Trophoblast cell (in vitro differentiated cells and primary cell): ENCODE measurements around the gene HBA1.
A peak's percentile ranks its signal among the peaks of the same experiment; 100 is the strongest.
"Not testable (repeated sequence)": the region's sequence is repeated elsewhere in the genome, so short reads cannot be mapped to it uniquely, and the experiment has no call there.

Source experiments
- DNase-seq, 2 donors: peaks; one replicate each; pipeline ENCODE4 v3.0.0-alpha.2; 2016
- H2AFZ ChIP-seq: 2 replicates; pipeline ENCODE4 v1.6.1; 2013; ENCODE audit warnings: low read length, moderate library complexity, mild to moderate bottlenecking; ENCODE audit not compliant: insufficient read depth, poor library complexity
- H2AK5ac ChIP-seq: 2 replicates; pipeline ENCODE4 v1.6.1; 2013; ENCODE audit warnings: mild to moderate bottlenecking, low read length
- H2BK120ac ChIP-seq: 2 replicates; pipeline ENCODE4 v1.6.1; 2013; ENCODE audit warnings: low read length, mild to moderate bottlenecking, moderate library complexity; ENCODE audit not compliant: insufficient read depth, poor library complexity
- H2BK12ac ChIP-seq: 2 replicates; pipeline ENCODE4 v1.6.1; 2013; ENCODE audit warnings: mild to moderate bottlenecking, low read length, moderate library complexity
- H2BK5ac ChIP-seq: 2 replicates; pipeline ENCODE4 v1.6.1; 2013; ENCODE audit warnings: low read length, low read depth, moderate library complexity, mild to moderate bottlenecking; ENCODE audit not compliant: poor library complexity
- H3K14ac ChIP-seq: 2 replicates; pipeline ENCODE4 v1.6.1; 2013; ENCODE audit warnings: mild to moderate bottlenecking, low read length
- H3K18ac ChIP-seq: 2 replicates; pipeline ENCODE4 v1.6.1; 2013; ENCODE audit warnings: mild to moderate bottlenecking, low read length
- H3K23ac ChIP-seq: 2 replicates; pipeline ENCODE4 v1.6.1; 2013; ENCODE audit warnings: low read length
- H3K27ac ChIP-seq: 2 replicates; pipeline ENCODE4 v1.5.1; 2013; ENCODE audit warnings: low read depth, mild to moderate bottlenecking, inconsistent platforms, low read length, moderate library complexity
- H3K27me3 ChIP-seq: 2 replicates; pipeline ENCODE4 v1.6.1; 2013; ENCODE audit warnings: inconsistent platforms, mild to moderate bottlenecking, low read length, moderate library complexity; ENCODE audit not compliant: insufficient read depth
- H3K36me3 ChIP-seq, 2 experiments: 1 replicate in 1 of 2; 2 replicates in 1 of 2; pipeline ENCODE4 v1.6.1; 2013; ENCODE audit warnings: low read length in 2 of 2, mild to moderate bottlenecking in 2 of 2, moderate library complexity in 1 of 2; ENCODE audit not compliant: insufficient read depth in 2 of 2, control insufficient read depth in 1 of 2
- H3K4ac ChIP-seq: 2 replicates; pipeline ENCODE4 v1.6.1; 2013; ENCODE audit warnings: low read depth, mild to moderate bottlenecking, low read length, moderate library complexity
- H3K4me1 ChIP-seq, 2 experiments: 1 replicate in 1 of 2; 2 replicates in 1 of 2; pipeline ENCODE4 v1.6.1; 2013; ENCODE audit warnings: low read length in 2 of 2, mild to moderate bottlenecking in 2 of 2, moderate library complexity in 1 of 2; ENCODE audit not compliant: insufficient read depth in 2 of 2, control insufficient read depth in 1 of 2
- H3K4me2 ChIP-seq: 2 replicates; pipeline ENCODE4 v1.6.1; 2013; ENCODE audit warnings: inconsistent platforms, mild to moderate bottlenecking, low read length, moderate library complexity
- H3K4me3 ChIP-seq: 2 replicates; pipeline ENCODE4 v1.5.1; 2013; ENCODE audit warnings: mild to moderate bottlenecking, low read depth, low read length, inconsistent platforms
- H3K79me1 ChIP-seq: one replicate; pipeline ENCODE4 v1.6.1; 2013; ENCODE audit warnings: low read length
- H3K79me2 ChIP-seq: 2 replicates; pipeline ENCODE4 v1.6.1; 2013; ENCODE audit warnings: low read length, mild to moderate bottlenecking; ENCODE audit not compliant: control insufficient read depth, insufficient read depth, poor library complexity
- H3K9ac ChIP-seq: 2 replicates; pipeline ENCODE4 v1.6.1; 2013; ENCODE audit warnings: mild to moderate bottlenecking, low read length
- H3K9me3 ChIP-seq: 2 replicates; pipeline ENCODE4 v1.6.1; 2013; ENCODE audit warnings: low read depth, mild to moderate bottlenecking, control low read depth, inconsistent platforms, low read length; ENCODE audit not compliant: insufficient read depth
- H4K12ac ChIP-seq: 2 replicates; pipeline ENCODE4 v1.6.1; 2013; ENCODE audit warnings: low read depth, mild to moderate bottlenecking, low read length, moderate library complexity
- H4K8ac ChIP-seq: 2 replicates; pipeline ENCODE4 v1.6.1; 2013; ENCODE audit warnings: low read depth, mild to moderate bottlenecking, low read length, moderate library complexity
- H4K91ac ChIP-seq: one replicate; pipeline ENCODE4 v1.6.1; 2013; ENCODE audit warnings: low read depth, mild to moderate bottlenecking, low read length, moderate library complexity
- WGBS: extraction: QIAGEN DNeasy Blood & Tissue Kit; methylation state at CpG from one replicate; pipeline ENCODE4 v1.1.7; 2013; ENCODE audit warnings: missing lambda C conversion rate; ENCODE audit not compliant: insufficient read length, insufficient coverage; ENCODE audit errors: extremely low coverage; 5-methylcytosine and 5-hydroxymethylcytosine counted together

HBA1 gene

DNA sequence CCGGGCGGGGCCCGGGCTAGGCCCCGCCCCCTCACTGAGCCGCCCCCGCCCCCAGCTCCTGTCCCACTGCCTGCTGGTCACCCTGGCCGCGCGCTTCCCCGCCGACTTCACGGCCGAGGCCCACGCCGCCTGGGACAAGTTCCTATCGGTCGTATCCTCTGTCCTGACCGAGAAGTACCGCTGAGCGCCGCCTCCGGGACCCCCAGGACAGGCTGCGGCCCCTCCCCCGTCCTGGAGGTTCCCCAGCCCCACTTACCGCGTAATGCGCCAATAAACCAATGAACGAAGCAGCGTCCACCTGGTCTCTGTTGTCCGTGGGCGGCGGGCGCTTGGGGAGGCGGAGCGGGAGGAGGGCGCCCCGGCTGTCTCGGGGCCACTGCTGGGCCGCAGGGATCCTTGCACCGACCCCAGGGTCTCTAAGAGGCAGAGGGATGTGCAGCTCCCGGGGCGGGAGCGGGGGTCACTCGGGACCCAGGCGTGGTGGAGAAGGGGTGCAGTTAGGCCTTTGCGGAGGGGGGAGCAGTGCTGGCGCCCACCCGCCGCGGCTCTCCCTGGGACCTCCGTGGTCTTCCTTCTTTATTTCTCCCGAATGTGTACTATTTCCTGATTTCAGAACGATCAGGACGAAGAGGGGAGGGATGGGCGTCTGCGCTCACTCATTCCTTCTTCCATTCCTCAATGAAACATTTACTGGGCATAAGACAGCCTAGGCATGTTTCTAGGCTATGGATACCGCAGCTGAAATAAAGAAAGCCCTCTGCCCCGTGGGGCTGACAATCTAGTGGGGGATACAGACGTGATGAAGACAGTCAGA, 22.1 kb upstream of the HBA1 start:
- no peak overlapping the region for H3K18ac ChIP-seq
- no peak overlapping the region for H2BK120ac ChIP-seq
- H3K23ac ChIP-seq = no peak overlapping the region
- no peak overlapping the region for H2AK5ac ChIP-seq
- H3K4ac ChIP-seq = no peak overlapping the region
- no peak overlapping the region for H3K27ac ChIP-seq
- H4K91ac ChIP-seq = no peak overlapping the region
- H4K12ac ChIP-seq = no peak overlapping the region
- H3K4me1 ChIP-seq = peaks cover 5 to 6% of the 10 kb centered on the region in 2 experiments
- H3K9me3 ChIP-seq = peaks cover 6% of the 10 kb centered on the region
- no peak overlapping the region for H2BK12ac ChIP-seq
- H3K4me2 ChIP-seq = peak overlapping the region; percentile 69
- H2BK5ac ChIP-seq = no peak overlapping the region
- WGBS = no CpG with 5 or more reads among the region's 59 CpGs
- no peak overlapping the region for H3K4me3 ChIP-seq
- no peak overlapping the region for H3K14ac ChIP-seq
- peaks cover 25% of the 10 kb centered on the region for H3K27me3 ChIP-seq
- no peaks in the 10 kb centered on the region for H3K79me1 ChIP-seq
- no peaks in the 10 kb centered on the region for H3K79me2 ChIP-seq
- H3K36me3 ChIP-seq = no peaks in the 10 kb centered on the region
- H3K9ac ChIP-seq = no peak overlapping the region
- peak overlapping the region; percentile 62 for H2AFZ ChIP-seq
- no peak for DNase-seq
- no peak overlapping the region for H4K8ac ChIP-seq

DNA sequence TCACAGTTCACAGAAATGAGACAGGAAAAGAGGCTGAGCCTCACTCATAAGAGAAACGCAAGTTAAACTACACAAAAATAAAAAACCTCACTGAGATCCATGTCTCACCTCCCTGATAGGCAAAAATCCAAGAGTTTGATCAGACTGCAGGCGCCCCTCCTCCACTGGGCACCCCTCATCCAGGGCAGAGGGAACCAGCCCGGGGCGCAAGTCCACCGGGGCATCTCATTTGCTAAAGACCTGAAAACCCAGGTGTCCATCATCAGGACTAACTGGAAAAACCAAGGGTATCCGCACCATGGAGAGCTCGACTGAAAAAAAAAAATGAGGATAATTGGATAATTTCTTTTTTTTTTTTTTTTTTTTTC, 21.5 kb upstream of the HBA1 start:
- Histone ChIP-seq H3K23ac (no peak overlapping the region), H2AK5ac (no peak overlapping the region), H4K8ac (no peak overlapping the region), H3K36me3 (no peaks in the 10 kb centered on the region), H3K14ac (no peak overlapping the region), H2AFZ (no peak overlapping the region), H3K4me3 (no peak overlapping the region), H3K18ac (no peak overlapping the region), H3K4me2 (no peak overlapping the region), H2BK12ac (no peak overlapping the region), H3K79me2 (no peaks in the 10 kb centered on the region), H3K27ac (no peak overlapping the region), H3K27me3 (peaks cover 25% of the 10 kb centered on the region), H4K12ac (no peak overlapping the region), H2BK120ac (no peak overlapping the region), H3K9me3 (peaks cover 6% of the 10 kb centered on the region), H3K4ac (no peak overlapping the region), H3K9ac (no peak overlapping the region), H2BK5ac (no peak overlapping the region), H3K4me1 (peaks cover 5 to 6% of the 10 kb centered on the region in 2 experiments), H3K79me1 (no peaks in the 10 kb centered on the region), H4K91ac (no peak overlapping the region)
- no peak for DNase-seq
- WGBS = no CpG with 5 or more reads among the region's 7 CpGs

DNA sequence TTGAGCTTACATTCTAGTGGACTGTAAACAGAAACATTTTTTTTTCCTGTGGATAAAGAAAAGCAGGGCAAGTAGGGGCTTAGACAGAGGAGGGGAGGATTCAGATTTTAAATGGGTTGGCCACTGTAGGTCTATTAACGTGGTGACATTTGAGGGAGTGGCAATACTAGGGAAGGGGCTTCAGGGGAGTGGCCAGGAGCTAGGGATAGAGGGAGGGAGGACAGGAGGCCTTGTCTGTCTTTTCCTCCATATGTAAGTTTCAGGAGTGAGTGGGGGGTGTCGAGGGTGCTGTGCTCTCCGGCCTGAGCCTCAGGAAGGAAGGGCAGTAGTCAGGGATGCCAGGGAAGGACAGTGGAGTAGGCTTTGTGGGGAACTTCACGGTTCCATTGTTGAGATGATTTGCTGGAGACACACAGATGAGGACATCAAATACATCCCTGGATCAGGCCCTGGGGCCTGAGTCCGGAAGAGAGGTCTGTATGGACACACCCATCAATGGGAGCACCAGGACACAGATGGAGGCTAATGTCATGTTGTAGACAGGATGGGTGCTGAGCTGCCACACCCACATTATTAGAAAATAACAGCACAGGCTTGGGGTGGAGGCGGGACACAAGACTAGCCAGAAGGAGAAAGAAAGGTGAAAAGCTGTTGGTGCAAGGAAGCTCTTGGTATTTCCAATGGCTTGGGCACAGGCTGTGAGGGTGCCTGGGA, 17.2 kb upstream of the HBA1 start:
- Histone ChIP-seq H3K4me2 (no peak overlapping the region), H4K91ac (no peak overlapping the region), H3K18ac (no peak overlapping the region), H2AK5ac (no peak overlapping the region), H3K27ac (no peak overlapping the region), H3K4me3 (no peak overlapping the region), H4K8ac (no peak overlapping the region), H3K9ac (no peak overlapping the region), H3K23ac (no peak overlapping the region), H3K79me2 (no peaks in the 10 kb centered on the region), H2AFZ (no peak overlapping the region), H2BK120ac (no peak overlapping the region), H2BK5ac (no peak overlapping the region), H3K14ac (no peak overlapping the region), H2BK12ac (no peak overlapping the region), H3K4me1 (peaks cover 4 to 5% of the 10 kb centered on the region in 2 experiments), H3K79me1 (no peaks in the 10 kb centered on the region), H4K12ac (no peak overlapping the region), H3K4ac (no peak overlapping the region), H3K27me3 (peaks cover 28% of the 10 kb centered on the region), H3K9me3 (peaks cover 11% of the 10 kb centered on the region), H3K36me3 (no peaks in the 10 kb centered on the region)
- no CpG with 5 or more reads among the region's 6 CpGs for WGBS
- no peak for DNase-seq

- peaks cover 23% of the 10 kb centered on the region for H3K27me3 ChIP-seq
- H2BK5ac ChIP-seq, H2AK5ac ChIP-seq, H4K12ac ChIP-seq, DNase-seq, H2AFZ ChIP-seq, H2BK12ac ChIP-seq, H3K4ac ChIP-seq, H3K4me1 ChIP-seq, H3K36me3 ChIP-seq, H3K79me2 ChIP-seq, H3K18ac ChIP-seq, H3K4me2 ChIP-seq, H3K9ac ChIP-seq, H4K91ac ChIP-seq, H4K8ac ChIP-seq, H3K27ac ChIP-seq, H3K23ac ChIP-seq, H3K4me3 ChIP-seq, H3K79me1 ChIP-seq, H2BK120ac ChIP-seq, H3K14ac ChIP-seq: not testable (repeated sequence)
- H3K9me3 ChIP-seq = peaks cover 13% of the 10 kb centered on the region
- WGBS = no CpG with 5 or more reads among the region's 20 CpGs
Observed at GRCh38 chr16:160242-160641, 16.2 kb upstream of the HBA1 start.
